Endodermal cell (in vitro differentiated cells): ENCODE results near the gene POLR3F. TPM values are rescaled to one million over a fixed set of nuclear protein-coding genes. Genes with fewer than 3 reads are reported as not detected.

Experiments
- DNase-seq: peaks from one replicate; pipeline ENCODE4 v3.0.0-alpha.2; 2017
- H3K27ac ChIP-seq: 2 replicates; pipeline ENCODE4 v1.5.1; 2013; ENCODE audit warnings: mild to moderate bottlenecking, low read depth, low read length, moderate library complexity
- H3K27me3 ChIP-seq: 2 replicates; pipeline ENCODE4 v1.6.1; 2013; ENCODE audit warnings: mild to moderate bottlenecking, low read length, moderate library complexity; ENCODE audit not compliant: insufficient read depth, control insufficient read depth, poor library complexity, severe bottlenecking
- H3K36me3 ChIP-seq: 2 replicates; pipeline ENCODE4 v1.7.0; 2013; ENCODE audit warnings: mild to moderate bottlenecking, low read length, moderate library complexity; ENCODE audit not compliant: control insufficient read depth, insufficient read depth
- H3K4me1 ChIP-seq: one replicate; pipeline ENCODE4 v1.7.0; 2013; ENCODE audit warnings: low read length; ENCODE audit not compliant: control insufficient read depth, insufficient read depth
- H3K4me3 ChIP-seq: 2 replicates; pipeline ENCODE4 v1.5.1; 2013; ENCODE audit warnings: mild to moderate bottlenecking, low read length, moderate library complexity
- H3K9ac ChIP-seq: 2 replicates; pipeline ENCODE4 v1.6.1; 2013; ENCODE audit warnings: mild to moderate bottlenecking, low read length, moderate library complexity; ENCODE audit not compliant: poor library complexity, severe bottlenecking; ENCODE audit errors: extremely low read depth
- H3K9me3 ChIP-seq: 2 replicates; pipeline ENCODE4 v1.6.1; 2013; ENCODE audit warnings: mild to moderate bottlenecking, low read length, moderate library complexity; ENCODE audit not compliant: control insufficient read depth
- H3K27ac Mint-ChIP-seq: 2 replicates; pipeline ENCODE4 v1.8.0; 2020; ENCODE audit warnings: mixed read lengths
- H3K27me3 Mint-ChIP-seq: 2 replicates; pipeline ENCODE4 v1.8.0; 2021; ENCODE audit warnings: mild to moderate bottlenecking, mixed read lengths; ENCODE audit not compliant: insufficient read depth
- H3K36me3 Mint-ChIP-seq: 2 replicates; pipeline ENCODE4 v1.8.0; 2020; ENCODE audit warnings: low read depth, mixed read lengths
- H3K4me1 Mint-ChIP-seq: 2 replicates; pipeline ENCODE4 v1.8.0; 2020; ENCODE audit warnings: mixed read lengths
- H3K4me3 Mint-ChIP-seq: 2 replicates; pipeline ENCODE4 v1.8.0; 2020; ENCODE audit warnings: mild to moderate bottlenecking, moderate library complexity, mixed read lengths
- H3K9me3 Mint-ChIP-seq: 2 replicates; pipeline ENCODE4 v1.8.0; 2020; ENCODE audit warnings: mild to moderate bottlenecking, mixed read lengths
- CTCF ChIP-seq: fragments of 200-600 bp; sonication (generic); conservative IDR thresholded peaks from 2 replicates; pipeline ENCODE4 v1.5.0; 2021; ENCODE audit warnings: antibody characterized with exemption, mild to moderate bottlenecking
- WGBS, 2 experiments: methylation state at CpG; one replicate each; pipeline versions ENCODE4 v1.1.5 to v1.1.7; 2013; ENCODE audit warnings: missing lambda C conversion rate in 2 of 2, mixed read lengths in 1 of 2; ENCODE audit not compliant: insufficient coverage in 1 of 2, insufficient read length in 1 of 2; 5-methylcytosine and 5-hydroxymethylcytosine counted together
- microRNA-seq: library from miRNA; unstranded; fragments of <30 nt; microRNA quantifications from one replicate; pipeline ENCODE4 v1.2.0, GENCODE V29; 2020; ENCODE audit warnings: borderline microRNAs expressed
- total RNA-seq, 2 donors: library from RNA; stranded (reverse); fragmentation: NEBNext Ultra II Directional in 1 of 2; extraction: Animal tissue kit (Norgen Biotek cat#: 25700) in 1 of 2; gene quantifications; 2 replicates in 1 of 2; 3 replicates in 1 of 2; pipeline ENCODE4 v1.2.1, GENCODE V29; 2021

The POLR3F gene
- total RNA-seq, 2 donors from 2014 or later, result 14.1 to 17.0 TPM

- H3K27me3 Mint-ChIP-seq, result no peaks in the 10 kb centered on the region
- no peak for DNase-seq
- Histone ChIP-seq H3K4me1 (no peaks in the 10 kb centered on the region), H3K27me3 (no peaks in the 10 kb centered on the region), H3K27ac (no peak overlapping the region), H3K4me3 (no peak overlapping the region), H3K36me3 (peaks cover 80% of the 10 kb centered on the region), H3K9me3 (no peaks in the 10 kb centered on the region), H3K9ac (no peak overlapping the region)
- H3K4me3 Mint-ChIP-seq, result no peak overlapping the region
- H3K9me3 Mint-ChIP-seq, result no peaks in the 10 kb centered on the region
- 98 to 100% methylated on average over 3 to 6 of the region's 6 CpGs for WGBS, 2 experiments
- no peak overlapping the region for H3K27ac Mint-ChIP-seq
- peaks cover 88% of the 10 kb centered on the region for H3K36me3 Mint-ChIP-seq
- no peaks in the 10 kb centered on the region for H3K4me1 Mint-ChIP-seq
- no peak for TF ChIP-seq CTCF
Observed at GRCh38 chr20:18533978-18534644, 66.9 kb downstream of the POLR3F start.

Small RNA genes within 50 kb of the gene (microRNA-seq; reads per million reads assigned to microRNA genes)
- not detected for gene MIR3192

Other genes starting within 250 kb of the POLR3F start
- gene ZNF133, start 178.9 kb upstream of the POLR3F start, total RNA-seq, result 10 to 100 TPM; 16.7 to 22.9 TPM
- 10 to 100 TPM; 14.8 to 18.8 TPM for gene DZANK1, start 360 bp upstream of the POLR3F start, total RNA-seq
- gene RBBP9, start 29.8 kb downstream of the POLR3F start, total RNA-seq, result 10 to 100 TPM; 19.3 to 24.8 TPM
- gene SEC23B, start 40.5 kb downstream of the POLR3F start, total RNA-seq, result 10 to 100 TPM; 65.0 to 73.5 TPM
- 10 to 100 TPM; 67.6 to 80.3 TPM for gene SMIM26, start 100.0 kb downstream of the POLR3F start, total RNA-seq
- 10 to 100 TPM; 34.2 to 44.0 TPM for gene DTD1, start 120.7 kb downstream of the POLR3F start, total RNA-seq